Endodermal cell (in vitro differentiated cells): ENCODE data around the gene ZFP42. TPM values are rescaled to one million over a fixed set of nuclear protein-coding genes. Genes with fewer than 3 reads are reported as not detected.

Experiments
- DNase-seq: peaks from one replicate; pipeline ENCODE4 v3.0.0-alpha.2; 2017
- H3K27ac ChIP-seq: 2 replicates; pipeline ENCODE4 v1.5.1; 2013; ENCODE audit warnings: mild to moderate bottlenecking, low read depth, low read length, moderate library complexity
- H3K27me3 ChIP-seq: 2 replicates; pipeline ENCODE4 v1.6.1; 2013; ENCODE audit warnings: mild to moderate bottlenecking, low read length, moderate library complexity; ENCODE audit not compliant: insufficient read depth, control insufficient read depth, poor library complexity, severe bottlenecking
- H3K36me3 ChIP-seq: 2 replicates; pipeline ENCODE4 v1.7.0; 2013; ENCODE audit warnings: mild to moderate bottlenecking, low read length, moderate library complexity; ENCODE audit not compliant: control insufficient read depth, insufficient read depth
- H3K4me1 ChIP-seq: one replicate; pipeline ENCODE4 v1.7.0; 2013; ENCODE audit warnings: low read length; ENCODE audit not compliant: control insufficient read depth, insufficient read depth
- H3K4me3 ChIP-seq: 2 replicates; pipeline ENCODE4 v1.5.1; 2013; ENCODE audit warnings: mild to moderate bottlenecking, low read length, moderate library complexity
- H3K9ac ChIP-seq: 2 replicates; pipeline ENCODE4 v1.6.1; 2013; ENCODE audit warnings: mild to moderate bottlenecking, low read length, moderate library complexity; ENCODE audit not compliant: poor library complexity, severe bottlenecking; ENCODE audit errors: extremely low read depth
- H3K9me3 ChIP-seq: 2 replicates; pipeline ENCODE4 v1.6.1; 2013; ENCODE audit warnings: mild to moderate bottlenecking, low read length, moderate library complexity; ENCODE audit not compliant: control insufficient read depth
- H3K27ac Mint-ChIP-seq: 2 replicates; pipeline ENCODE4 v1.8.0; 2020; ENCODE audit warnings: mixed read lengths
- H3K27me3 Mint-ChIP-seq: 2 replicates; pipeline ENCODE4 v1.8.0; 2021; ENCODE audit warnings: mild to moderate bottlenecking, mixed read lengths; ENCODE audit not compliant: insufficient read depth
- H3K36me3 Mint-ChIP-seq: 2 replicates; pipeline ENCODE4 v1.8.0; 2020; ENCODE audit warnings: low read depth, mixed read lengths
- H3K4me1 Mint-ChIP-seq: 2 replicates; pipeline ENCODE4 v1.8.0; 2020; ENCODE audit warnings: mixed read lengths
- H3K4me3 Mint-ChIP-seq: 2 replicates; pipeline ENCODE4 v1.8.0; 2020; ENCODE audit warnings: mild to moderate bottlenecking, moderate library complexity, mixed read lengths
- H3K9me3 Mint-ChIP-seq: 2 replicates; pipeline ENCODE4 v1.8.0; 2020; ENCODE audit warnings: mild to moderate bottlenecking, mixed read lengths
- WGBS, 2 experiments: methylation state at CpG; one replicate each; pipeline versions ENCODE4 v1.1.5 to v1.1.7; 2013; ENCODE audit warnings: missing lambda C conversion rate in 2 of 2, mixed read lengths in 1 of 2; ENCODE audit not compliant: insufficient coverage in 1 of 2, insufficient read length in 1 of 2; 5-methylcytosine and 5-hydroxymethylcytosine counted together
- total RNA-seq, 2 donors: library from RNA; stranded (reverse); fragmentation: NEBNext Ultra II Directional in 1 of 2; extraction: Animal tissue kit (Norgen Biotek cat#: 25700) in 1 of 2; gene quantifications; 2 replicates in 1 of 2; 3 replicates in 1 of 2; pipeline ENCODE4 v1.2.1, GENCODE V29; 2021
- TF ChIP-seq, protein P1 (sequence below): fragments of 200-600 bp; sonication (generic); conservative IDR thresholded peaks from 2 replicates; pipeline ENCODE4 v1.5.0; 2021; ENCODE audit warnings: antibody characterized with exemption, mild to moderate bottlenecking

The ZFP42 gene
- total RNA-seq, 2 donors from 2014 or later = 30.9 to 58.5 TPM

DNA sequence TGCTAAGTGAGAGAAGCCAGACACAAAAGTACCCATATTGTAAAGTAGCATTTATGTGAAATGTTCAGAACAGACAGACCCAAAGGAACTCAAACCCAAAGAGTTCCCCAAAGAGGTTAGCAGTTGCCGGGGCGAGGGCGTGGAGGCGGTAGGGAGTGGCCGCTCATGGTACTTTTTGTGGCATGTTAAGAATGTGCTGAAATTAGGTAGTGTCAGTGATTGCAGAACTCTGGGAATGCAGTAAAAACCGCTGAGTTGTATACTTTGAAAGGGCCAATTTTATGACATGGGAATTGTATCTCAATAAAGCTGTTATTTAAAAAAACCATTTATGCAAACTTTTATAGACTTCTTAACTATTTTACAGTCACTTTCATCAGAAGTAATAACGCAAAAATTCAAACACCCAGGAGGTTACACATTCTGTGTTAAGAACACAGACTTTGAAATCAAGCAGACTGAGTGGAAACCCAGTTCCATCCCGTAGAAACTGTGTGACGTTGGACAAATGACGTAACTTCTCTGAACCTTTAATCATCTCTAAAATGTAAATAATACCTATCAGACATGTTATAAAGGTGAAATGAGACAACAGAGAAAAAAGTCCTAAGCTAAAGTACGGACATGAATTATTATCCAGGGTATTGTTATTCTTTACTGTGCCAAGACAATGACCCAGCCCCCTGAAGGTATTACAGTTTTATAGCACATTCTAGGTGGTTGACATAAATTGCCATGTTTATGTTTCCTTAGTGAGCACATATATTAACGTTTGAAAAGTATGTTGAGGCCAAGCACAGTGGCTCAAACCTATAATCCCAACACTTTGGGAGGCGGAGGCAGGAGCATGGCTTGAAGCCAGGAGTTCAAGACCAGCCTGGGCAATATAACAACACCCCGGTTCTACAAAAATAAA lies 19.7 kb downstream of the ZFP42 start:
- H3K27ac ChIP-seq = no peak overlapping the region
- Mint-ChIP-seq H3K4me3 (no peak overlapping the region), H3K36me3 (peaks cover 3% of the 10 kb centered on the region), H3K27ac (no peak overlapping the region), H3K4me1 (peaks cover 18% of the 10 kb centered on the region), H3K27me3 (no peaks in the 10 kb centered on the region), H3K9me3 (no peaks in the 10 kb centered on the region)
- no peaks in the 10 kb centered on the region for H3K9me3 ChIP-seq
- TF ChIP-seq, protein P1, sequence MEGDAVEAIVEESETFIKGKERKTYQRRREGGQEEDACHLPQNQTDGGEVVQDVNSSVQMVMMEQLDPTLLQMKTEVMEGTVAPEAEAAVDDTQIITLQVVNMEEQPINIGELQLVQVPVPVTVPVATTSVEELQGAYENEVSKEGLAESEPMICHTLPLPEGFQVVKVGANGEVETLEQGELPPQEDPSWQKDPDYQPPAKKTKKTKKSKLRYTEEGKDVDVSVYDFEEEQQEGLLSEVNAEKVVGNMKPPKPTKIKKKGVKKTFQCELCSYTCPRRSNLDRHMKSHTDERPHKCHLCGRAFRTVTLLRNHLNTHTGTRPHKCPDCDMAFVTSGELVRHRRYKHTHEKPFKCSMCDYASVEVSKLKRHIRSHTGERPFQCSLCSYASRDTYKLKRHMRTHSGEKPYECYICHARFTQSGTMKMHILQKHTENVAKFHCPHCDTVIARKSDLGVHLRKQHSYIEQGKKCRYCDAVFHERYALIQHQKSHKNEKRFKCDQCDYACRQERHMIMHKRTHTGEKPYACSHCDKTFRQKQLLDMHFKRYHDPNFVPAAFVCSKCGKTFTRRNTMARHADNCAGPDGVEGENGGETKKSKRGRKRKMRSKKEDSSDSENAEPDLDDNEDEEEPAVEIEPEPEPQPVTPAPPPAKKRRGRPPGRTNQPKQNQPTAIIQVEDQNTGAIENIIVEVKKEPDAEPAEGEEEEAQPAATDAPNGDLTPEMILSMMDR = no peak
- H3K4me1 ChIP-seq = no peaks in the 10 kb centered on the region
- no peaks in the 10 kb centered on the region for H3K36me3 ChIP-seq
- H3K4me3 ChIP-seq = no peak overlapping the region
- no peaks in the 10 kb centered on the region for H3K27me3 ChIP-seq
- DNase-seq = peak; percentile 80
- 81% methylated on average over 11 of the region's 14 CpGs; no CpG with 5 or more reads in 1 of the 2 experiments for WGBS, 2 experiments
- H3K9ac ChIP-seq = no peak overlapping the region

DNA sequence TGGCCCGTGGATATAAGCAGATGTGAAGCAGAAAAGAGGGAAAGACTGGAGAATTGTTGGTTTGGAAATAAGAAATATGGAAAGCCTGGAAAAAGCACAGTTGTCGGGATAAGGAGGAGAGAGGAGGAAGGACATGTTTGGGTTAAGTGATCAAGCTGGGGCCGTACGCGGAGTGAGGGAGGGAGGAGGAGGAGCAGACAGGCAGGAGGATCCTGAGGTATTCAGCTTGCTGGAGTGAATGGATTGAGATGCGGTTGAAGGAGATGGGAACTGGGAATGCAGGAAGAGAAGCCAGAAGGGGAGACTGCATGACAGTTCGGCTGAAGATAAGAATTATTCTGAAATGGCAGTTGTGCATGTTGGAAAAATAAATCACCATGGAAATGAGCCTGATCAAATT lies 21.2 kb downstream of the ZFP42 start:
- H3K36me3 ChIP-seq = no peaks in the 10 kb centered on the region
- no peaks in the 10 kb centered on the region for H3K4me1 ChIP-seq
- no peak overlapping the region for H3K27ac Mint-ChIP-seq
- no peaks in the 10 kb centered on the region for H3K9me3 ChIP-seq
- H3K27me3 ChIP-seq = no peaks in the 10 kb centered on the region
- no peak overlapping the region for H3K4me3 ChIP-seq
- H3K4me3 Mint-ChIP-seq = no peak overlapping the region
- TF ChIP-seq, protein P1 = no peak
- H3K36me3 Mint-ChIP-seq = peaks cover under 1% of the 10 kb centered on the region
- no peak overlapping the region for H3K9ac ChIP-seq
- peak; percentile 81 for DNase-seq
- H3K4me1 Mint-ChIP-seq = peaks cover 20% of the 10 kb centered on the region
- 34 to 39% methylated on average over 3 to 7 of the region's 7 CpGs for WGBS, 2 experiments
- no peaks in the 10 kb centered on the region for H3K9me3 Mint-ChIP-seq
- H3K27ac ChIP-seq = no peak overlapping the region
- H3K27me3 Mint-ChIP-seq = no peaks in the 10 kb centered on the region

DNA sequence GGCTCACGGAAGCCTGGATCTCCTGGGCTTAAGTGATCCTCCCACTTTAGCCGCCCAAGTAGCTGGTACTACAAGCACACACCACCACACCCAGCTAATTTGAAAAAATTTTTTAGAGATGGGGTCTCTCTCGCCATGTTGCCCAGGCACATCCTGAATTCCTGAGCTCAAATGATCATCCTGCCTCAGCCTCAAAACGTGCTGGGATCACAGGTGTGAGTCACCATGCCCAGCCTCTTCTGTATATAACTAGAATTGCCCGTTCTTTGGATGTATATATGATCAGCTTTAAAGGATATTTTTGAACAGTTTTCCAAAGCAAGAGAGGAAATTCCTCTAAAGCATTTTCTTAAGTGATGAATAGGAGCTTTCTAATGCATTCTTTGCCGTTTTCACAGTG lies 22.7 kb downstream of the ZFP42 start:
- peaks cover 30% of the 10 kb centered on the region for H3K4me1 Mint-ChIP-seq
- 80 to 87% methylated on average over 4 to 6 of the region's 6 CpGs for WGBS, 2 experiments
- no peaks in the 10 kb centered on the region for H3K27me3 Mint-ChIP-seq
- Histone ChIP-seq H3K9ac (no peak overlapping the region), H3K27ac (no peak overlapping the region), H3K36me3 (no peaks in the 10 kb centered on the region), H3K27me3 (no peaks in the 10 kb centered on the region), H3K4me1 (no peaks in the 10 kb centered on the region), H3K9me3 (no peaks in the 10 kb centered on the region), H3K4me3 (no peak overlapping the region)
- no peaks in the 10 kb centered on the region for H3K36me3 Mint-ChIP-seq
- no peaks in the 10 kb centered on the region for H3K9me3 Mint-ChIP-seq
- TF ChIP-seq, protein P1 = no peak
- DNase-seq = peak; percentile 40
- no peak overlapping the region for H3K27ac Mint-ChIP-seq
- no peak overlapping the region for H3K4me3 Mint-ChIP-seq
